Esophagus squamous epithelium (tissue), 5 donors: ENCODE measurements around the gene AP1S3. TPM values are rescaled to one million over a fixed set of nuclear protein-coding genes. Genes with fewer than 3 reads are reported as not detected.

Experiments used
- DNase-seq: peaks from one replicate; lab custom pipeline; 2025; lab: John Stamatoyannopoulos, UW
- H3K27ac ChIP-seq, 4 donors: fragments of 200-600 bp; sonication (generic); one replicate each; pipeline ENCODE4 v1.5.1; 2016 to 2019; ENCODE audit warnings: mild to moderate bottlenecking in 1 of 4
- H3K27me3 ChIP-seq, 4 donors: fragments of 200-600 bp; sonication (generic); 1 replicate in 3 of 4; 2 replicates in 1 of 4; pipeline versions ENCODE4 v1.5.1 to v1.6.0; 2017 to 2021; ENCODE audit warnings: antibody characterized with exemption in 1 of 4
- H3K36me3 ChIP-seq, 3 donors: fragments of 200-600 bp; sonication (generic); one replicate each; pipeline ENCODE4 v1.5.1; 2016 to 2019
- H3K4me1 ChIP-seq, 3 donors: fragments of 200-600 bp; sonication (generic); one replicate each; pipeline ENCODE4 v1.5.1; 2017 to 2019
- H3K4me3 ChIP-seq, 4 donors: fragments of 200-600 bp; sonication (generic); 1 replicate in 3 of 4; 2 replicates in 1 of 4; pipeline ENCODE4 v1.5.1; 2016 to 2019; ENCODE audit warnings: mild to moderate bottlenecking in 2 of 4, moderate library complexity in 1 of 4
- H3K9me3 ChIP-seq, 3 donors: fragments of 200-600 bp; sonication (generic); one replicate each; pipeline ENCODE4 v1.5.1; 2016 to 2019
- CTCF ChIP-seq, 6 experiments: fragments of 450-650 bp in 4 of 6; fragments of 200-600 bp in 2 of 6; sonication (generic) in 2 of 6; IDR thresholded peaks; one replicate each; pipeline ENCODE4 v1.5.1; 2016 to 2019; ENCODE audit warnings: antibody characterized with exemption in 6 of 6, mild to moderate bottlenecking in 4 of 6, moderate library complexity in 4 of 6
- POLR2A ChIP-seq, 4 donors: fragments of 450-650 bp; IDR thresholded peaks; one replicate each; pipeline ENCODE4 v1.6.1; 2017; ENCODE audit warnings: antibody characterized with exemption in 4 of 4, mild to moderate bottlenecking in 4 of 4, moderate library complexity in 3 of 4
- WGBS, 2 donors: methylation state at CpG; one replicate each; pipeline ENCODE4 v1.1.5; 2018; 5-methylcytosine and 5-hydroxymethylcytosine counted together
- intact Hi-C: fragments of 100-400 bp; cut with DNase I; formaldehyde crosslinking; loops from one replicate; pipeline ENCODE4 v1.15.0; 2022
- total RNA-seq, 4 donors: library from RNA; depleted of rRNA; stranded (reverse); fragments of >200 nt; gene quantifications; one replicate each; pipeline ENCODE4 v1.1.0, GENCODE V29; 2016
- donor health status: DM: yes; HTN: yes; CAD: no.

AP1S3 gene
- total RNA-seq, 4 donors from 2014 or later, result 11.3 to 27.4 (median 15.6) TPM

- TF ChIP-seq POLR2A (IDR thresholded peaks at IDR 0.05), result no peak
- no peak for TF ChIP-seq CTCF (IDR thresholded peaks at IDR 0.05)
- Histone ChIP-seq H3K36me3 (no peaks in the 10 kb centered on the region), H3K4me3 (no peak overlapping the region), H3K27me3 (no peaks in the 10 kb centered on the region), H3K27ac (no peak overlapping the region), H3K4me1 (no peaks in the 10 kb centered on the region), H3K9me3 (no peaks in the 10 kb centered on the region)
- no peak for DNase-seq
- WGBS, 2 donors, result 81 to 82% methylated on average over 5 of the region's 5 CpGs
- intact Hi-C loops, result no loop called here
Measured at GRCh38 chr2:223784221-223784772, 53.1 kb downstream of the AP1S3 start.

- H3K27me3 ChIP-seq, result no peaks in the 10 kb centered on the region
- H3K36me3 ChIP-seq, result no peaks in the 10 kb centered on the region
- intact Hi-C loops, result no loop called here
- H3K4me1 ChIP-seq, result no peaks in the 10 kb centered on the region
- no peak overlapping the region for H3K4me3 ChIP-seq
- WGBS, 2 donors, result 46 to 69% methylated on average over 3 of the region's 3 CpGs
- no peak for DNase-seq
- no peak overlapping the region for H3K27ac ChIP-seq
- TF ChIP-seq CTCF (IDR thresholded peaks at IDR 0.05) (no peak), POLR2A (IDR thresholded peaks at IDR 0.05) (no peak)
- no peaks in the 10 kb centered on the region for H3K9me3 ChIP-seq
Measured at GRCh38 chr2:223782629-223783028, 54.8 kb downstream of the AP1S3 start.

GRCh38 chr2:223781560-223781959, 55.8 kb downstream of the AP1S3 start:
- 85 to 91% methylated on average over 3 of the region's 3 CpGs for WGBS, 2 donors
- no peaks in the 10 kb centered on the region for H3K9me3 ChIP-seq
- TF ChIP-seq POLR2A (IDR thresholded peaks at IDR 0.05) (no peak), CTCF (IDR thresholded peaks at IDR 0.05) (no peak)

GRCh38 chr2:223779877-223780276, 57.5 kb downstream of the AP1S3 start:
- intact Hi-C loops, result no loop called here
- H3K27me3 ChIP-seq, result no peaks in the 10 kb centered on the region
- no peak overlapping the region for H3K4me3 ChIP-seq
- H3K4me1 ChIP-seq, result no peaks in the 10 kb centered on the region
- TF ChIP-seq POLR2A (IDR thresholded peaks at IDR 0.05) (no peak), CTCF (IDR thresholded peaks at IDR 0.05) (peak in 3 of 6 experiments; percentile 20 to 39 (median 24))
- no peak for DNase-seq
- no peak overlapping the region for H3K27ac ChIP-seq
- WGBS, 2 donors, result 78 to 87% methylated on average over 6 to 7 of the region's 7 CpGs
- H3K9me3 ChIP-seq, result no peaks in the 10 kb centered on the region
- peaks cover 0 to 19% (median 0%) of the 10 kb centered on the region in 3 donors for H3K36me3 ChIP-seq

More at GRCh38 chr2:223781560-223781959, 55.8 kb downstream of the AP1S3 start:
- DNase-seq, result no peak
- Histone ChIP-seq H3K27ac (no peak overlapping the region), H3K4me3 (no peak overlapping the region), H3K36me3 (peaks cover 0 to 2% (median 0%) of the 10 kb centered on the region in 3 donors), H3K27me3 (no peaks in the 10 kb centered on the region), H3K4me1 (no peaks in the 10 kb centered on the region)
- intact Hi-C loops, result no loop called here

DNA sequence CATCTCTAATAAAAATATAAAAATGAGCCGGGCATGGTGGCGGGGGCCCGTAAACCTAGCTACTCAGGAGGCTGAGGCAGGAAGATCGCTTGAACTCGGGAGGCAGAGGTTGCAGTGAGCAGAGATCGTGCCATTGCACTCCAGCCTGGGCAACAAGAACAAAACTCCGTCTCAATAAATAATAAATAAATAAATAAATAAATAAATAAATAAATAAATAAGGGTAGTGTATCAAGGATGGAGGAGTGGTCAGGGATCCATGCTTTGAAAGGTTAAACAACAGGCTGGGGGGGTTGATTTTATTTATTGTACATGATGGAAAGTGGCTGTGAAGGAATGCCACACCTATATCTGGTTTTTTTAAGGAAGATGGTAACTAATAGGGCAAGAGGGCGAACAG, 63.2 kb downstream of the AP1S3 start:
- WGBS, 2 donors, result 84 to 93% methylated on average over 8 of the region's 8 CpGs
- Histone ChIP-seq H3K27ac (no peak overlapping the region), H3K36me3 (peaks cover 0 to 22% (median 0%) of the 10 kb centered on the region in 3 donors), H3K4me3 (no peak overlapping the region), H3K27me3 (no peaks in the 10 kb centered on the region), H3K4me1 (no peaks in the 10 kb centered on the region), H3K9me3 (no peaks in the 10 kb centered on the region)
- no peak for TF ChIP-seq POLR2A (IDR thresholded peaks at IDR 0.05)
- TF ChIP-seq CTCF (IDR thresholded peaks at IDR 0.05), result no peak
- no peak for DNase-seq
- intact Hi-C loops, result no loop called here
